ENCODE data around the gene KLC4.

- TF ChIP-seq RAD21 (conservative IDR thresholded peaks at IDR 0.05 in 1 of 2, IDR thresholded peaks at IDR 0.05 in 1 of 2) (no peak), CTCF (IDR thresholded peaks at IDR 0.05) (no peak), HDAC2 (IDR thresholded peaks at IDR 0.05) (no peak), HOXA7 (CRISPR knock-in tag; IDR thresholded peaks at IDR 0.05) (no peak), EHF (CRISPR knock-in tag; IDR thresholded peaks at IDR 0.05) (no peak), E2F6 (IDR thresholded peaks at IDR 0.05; ENCODE audit: borderline replicate concordance, low read depth) (no peak), JUN (IDR thresholded peaks at IDR 0.05) (no peak), USF2 (IDR thresholded peaks at IDR 0.05) (no peak), EP300 (IDR thresholded peaks at IDR 0.05) (no peak), POLR2A (IDR thresholded peaks at IDR 0.05; ENCODE audit: low read length) (no peak)
Observed at GRCh38 chr6:43026365-43026764, 33.1 kb upstream of the KLC4 start.

All from A549 (cell line).